ENCODE data around the gene RTEL1.

GRCh38 chr20:63641792-63642523 is 16.2 kb upstream of the RTEL1 start:
- TF ChIP-seq PATZ1 (CRISPR knock-in tag; IDR thresholded peaks at IDR 0.05; ENCODE audit: borderline replicate concordance) (no peak), ZFP30 (CRISPR knock-in tag; IDR thresholded peaks at IDR 0.05) (no peak), BACH2 (CRISPR knock-in tag; IDR thresholded peaks at IDR 0.05; ENCODE audit: borderline replicate concordance) (no peak), RARB (CRISPR knock-in tag; IDR thresholded peaks at IDR 0.05) (no peak), TSHZ2 (CRISPR knock-in tag; IDR thresholded peaks at IDR 0.05) (no peak), ZC3H10 (CRISPR knock-in tag; IDR thresholded peaks at IDR 0.05) (no peak), OSR1 (CRISPR knock-in tag; IDR thresholded peaks at IDR 0.05) (no peak), CREB5 (CRISPR knock-in tag; IDR thresholded peaks at IDR 0.05; ENCODE audit: low read depth) (no peak), ZNF8 (CRISPR knock-in tag; IDR thresholded peaks at IDR 0.05) (no peak), GLIS3 (CRISPR knock-in tag; IDR thresholded peaks at IDR 0.05) (no peak), ZNF565 (CRISPR knock-in tag; conservative IDR thresholded peaks at IDR 0.05; ENCODE audit: low read depth) (no peak), ARNTL (CRISPR knock-in tag; IDR thresholded peaks at IDR 0.05; ENCODE audit: borderline replicate concordance, low read depth) (no peak)

Measured in SK-N-SH treated with all-trans-retinoic acid at 6 μM for 48 hours (cell line).